ENCODE results near the gene RIPOR2.

RIPOR2 gene

DNA sequence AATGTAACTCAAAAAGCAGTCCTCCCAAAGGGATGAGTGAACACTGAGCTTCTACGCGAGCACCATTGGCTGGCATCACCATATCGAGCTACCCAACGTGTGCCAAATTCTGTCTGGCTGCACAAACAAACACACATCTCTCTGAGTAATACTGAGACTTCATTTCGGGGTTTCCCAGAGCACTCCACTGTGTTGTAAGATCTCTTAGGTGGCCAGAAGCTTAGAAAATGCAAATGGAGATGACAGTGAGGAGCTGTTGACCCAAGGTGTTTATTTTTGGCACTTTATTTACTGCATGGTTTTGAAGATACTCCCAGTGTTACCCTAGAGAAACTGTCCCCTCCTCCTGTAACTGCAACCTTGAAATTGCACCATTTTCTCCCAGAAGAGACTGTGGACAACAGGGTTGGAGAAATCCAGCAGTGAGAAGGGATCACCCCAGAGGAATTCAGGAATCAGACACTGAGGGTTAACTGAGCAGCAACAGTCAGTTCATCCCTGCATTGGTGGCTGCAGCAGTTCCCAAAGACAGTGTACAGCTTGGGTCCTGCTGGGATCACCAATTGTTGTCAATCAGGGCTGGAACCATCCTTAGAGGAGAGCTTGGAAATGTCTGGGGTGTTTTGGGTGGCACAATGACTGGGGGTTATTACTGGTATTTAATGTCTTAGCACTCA, 1.0 kb upstream of the RIPOR2 start:
- H3K27ac Mint-ChIP-seq, result no peak overlapping the region
- no peaks in the 10 kb centered on the region for H3K9me3 Mint-ChIP-seq
- no peak overlapping the region for H3K4me3 Mint-ChIP-seq
- peaks cover 24% of the 10 kb centered on the region for H3K27me3 Mint-ChIP-seq (ENCODE audit: low read depth, poor library complexity)
- TF ChIP-seq, protein P1, sequence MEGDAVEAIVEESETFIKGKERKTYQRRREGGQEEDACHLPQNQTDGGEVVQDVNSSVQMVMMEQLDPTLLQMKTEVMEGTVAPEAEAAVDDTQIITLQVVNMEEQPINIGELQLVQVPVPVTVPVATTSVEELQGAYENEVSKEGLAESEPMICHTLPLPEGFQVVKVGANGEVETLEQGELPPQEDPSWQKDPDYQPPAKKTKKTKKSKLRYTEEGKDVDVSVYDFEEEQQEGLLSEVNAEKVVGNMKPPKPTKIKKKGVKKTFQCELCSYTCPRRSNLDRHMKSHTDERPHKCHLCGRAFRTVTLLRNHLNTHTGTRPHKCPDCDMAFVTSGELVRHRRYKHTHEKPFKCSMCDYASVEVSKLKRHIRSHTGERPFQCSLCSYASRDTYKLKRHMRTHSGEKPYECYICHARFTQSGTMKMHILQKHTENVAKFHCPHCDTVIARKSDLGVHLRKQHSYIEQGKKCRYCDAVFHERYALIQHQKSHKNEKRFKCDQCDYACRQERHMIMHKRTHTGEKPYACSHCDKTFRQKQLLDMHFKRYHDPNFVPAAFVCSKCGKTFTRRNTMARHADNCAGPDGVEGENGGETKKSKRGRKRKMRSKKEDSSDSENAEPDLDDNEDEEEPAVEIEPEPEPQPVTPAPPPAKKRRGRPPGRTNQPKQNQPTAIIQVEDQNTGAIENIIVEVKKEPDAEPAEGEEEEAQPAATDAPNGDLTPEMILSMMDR (IDR thresholded peaks at IDR 0.05), result no peak
- DNase-seq, result no peak
- no peaks in the 10 kb centered on the region for H3K36me3 Mint-ChIP-seq (ENCODE audit: low read depth)
- H3K4me1 Mint-ChIP-seq, result peaks cover 24% of the 10 kb centered on the region

DNA sequence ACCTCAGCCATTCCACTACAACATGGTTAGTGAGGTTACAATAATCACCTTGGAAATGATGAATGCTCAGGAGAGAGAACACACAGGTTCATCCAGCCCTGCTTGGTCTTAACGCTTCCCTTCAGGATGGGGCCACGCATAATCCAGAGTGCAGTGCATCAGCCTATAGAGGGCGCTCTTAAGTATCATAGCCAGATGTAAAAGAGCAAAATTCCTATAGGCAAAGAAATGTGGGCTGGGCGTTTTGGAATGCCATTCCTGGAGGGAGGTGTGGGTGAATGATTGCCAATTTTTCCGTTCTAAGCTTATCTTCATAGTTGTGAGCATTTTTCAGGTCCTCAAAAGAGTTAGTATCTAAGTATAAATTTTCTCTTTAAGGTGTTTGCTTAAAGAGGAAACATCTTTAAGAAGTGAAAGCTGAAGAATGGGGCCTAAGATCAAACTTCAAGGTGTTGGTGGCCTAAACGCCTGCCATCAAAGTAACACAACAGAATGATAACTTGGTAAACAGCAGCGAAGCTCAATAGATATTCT, 1.8 kb downstream of the RIPOR2 start:
- no peaks in the 10 kb centered on the region for H3K9me3 Mint-ChIP-seq
- TF ChIP-seq, protein P1 (IDR thresholded peaks at IDR 0.05), result peak; percentile 48
- H3K4me3 Mint-ChIP-seq, result no peak overlapping the region
- no peaks in the 10 kb centered on the region for H3K36me3 Mint-ChIP-seq (ENCODE audit: low read depth)
- H3K4me1 Mint-ChIP-seq, result peaks cover 50% of the 10 kb centered on the region
- no peak overlapping the region for H3K27ac Mint-ChIP-seq
- peak; percentile 15 for DNase-seq
- H3K27me3 Mint-ChIP-seq (ENCODE audit: low read depth, poor library complexity), result peaks cover 20% of the 10 kb centered on the region

DNA sequence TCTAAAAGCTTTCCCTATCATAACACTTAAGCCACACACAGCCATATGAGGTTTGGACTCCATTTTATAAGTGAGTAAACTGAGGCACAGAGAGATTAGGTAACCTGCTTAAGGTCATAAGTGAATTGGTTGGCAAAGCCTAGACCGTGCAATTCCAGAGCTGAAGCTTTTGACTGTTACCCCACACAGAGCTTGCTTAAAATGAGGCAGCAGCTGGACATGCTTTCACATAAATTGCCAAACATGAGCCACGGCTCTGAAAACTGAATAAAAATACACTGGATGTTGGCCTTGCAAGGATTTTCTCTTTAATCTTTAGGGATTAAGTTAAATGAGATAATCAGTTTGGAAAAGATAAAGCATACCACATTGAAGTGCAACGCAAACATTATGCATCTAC, 2.5 kb downstream of the RIPOR2 start:
- Mint-ChIP-seq H3K4me1 (peaks cover 57% of the 10 kb centered on the region), H3K4me3 (no peak overlapping the region), H3K36me3 (ENCODE audit: low read depth) (no peaks in the 10 kb centered on the region), H3K27ac (no peak overlapping the region), H3K9me3 (no peaks in the 10 kb centered on the region), H3K27me3 (ENCODE audit: low read depth, poor library complexity) (peaks cover 20% of the 10 kb centered on the region)
- no peak for DNase-seq
- TF ChIP-seq, protein P1 (IDR thresholded peaks at IDR 0.05), result no peak

DNA sequence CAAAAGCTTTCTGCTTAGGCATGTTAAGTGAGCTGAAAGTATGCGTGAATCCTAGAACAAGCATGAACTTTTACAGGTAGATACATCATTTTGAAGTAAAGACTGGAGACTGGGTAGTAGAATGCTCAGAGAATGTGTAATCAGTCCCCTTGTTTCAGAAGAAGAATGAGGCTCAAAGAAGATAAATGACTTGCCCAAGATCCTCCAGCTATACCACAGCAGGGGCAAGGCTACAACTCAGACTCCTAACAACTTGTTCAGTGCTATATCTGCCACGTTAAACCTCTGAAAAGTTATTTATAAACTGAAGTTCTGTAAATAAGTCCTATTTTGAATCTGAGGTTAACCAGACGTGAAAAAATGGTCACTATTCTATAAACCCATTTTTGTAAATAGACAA, 2.9 kb downstream of the RIPOR2 start:
- Mint-ChIP-seq H3K27me3 (ENCODE audit: low read depth, poor library complexity) (peaks cover 16% of the 10 kb centered on the region), H3K4me1 (peaks cover 58% of the 10 kb centered on the region), H3K36me3 (ENCODE audit: low read depth) (no peaks in the 10 kb centered on the region), H3K9me3 (no peaks in the 10 kb centered on the region), H3K4me3 (no peak overlapping the region), H3K27ac (no peak overlapping the region)
- no peak for DNase-seq
- TF ChIP-seq, protein P1 (IDR thresholded peaks at IDR 0.05), result no peak

DNA sequence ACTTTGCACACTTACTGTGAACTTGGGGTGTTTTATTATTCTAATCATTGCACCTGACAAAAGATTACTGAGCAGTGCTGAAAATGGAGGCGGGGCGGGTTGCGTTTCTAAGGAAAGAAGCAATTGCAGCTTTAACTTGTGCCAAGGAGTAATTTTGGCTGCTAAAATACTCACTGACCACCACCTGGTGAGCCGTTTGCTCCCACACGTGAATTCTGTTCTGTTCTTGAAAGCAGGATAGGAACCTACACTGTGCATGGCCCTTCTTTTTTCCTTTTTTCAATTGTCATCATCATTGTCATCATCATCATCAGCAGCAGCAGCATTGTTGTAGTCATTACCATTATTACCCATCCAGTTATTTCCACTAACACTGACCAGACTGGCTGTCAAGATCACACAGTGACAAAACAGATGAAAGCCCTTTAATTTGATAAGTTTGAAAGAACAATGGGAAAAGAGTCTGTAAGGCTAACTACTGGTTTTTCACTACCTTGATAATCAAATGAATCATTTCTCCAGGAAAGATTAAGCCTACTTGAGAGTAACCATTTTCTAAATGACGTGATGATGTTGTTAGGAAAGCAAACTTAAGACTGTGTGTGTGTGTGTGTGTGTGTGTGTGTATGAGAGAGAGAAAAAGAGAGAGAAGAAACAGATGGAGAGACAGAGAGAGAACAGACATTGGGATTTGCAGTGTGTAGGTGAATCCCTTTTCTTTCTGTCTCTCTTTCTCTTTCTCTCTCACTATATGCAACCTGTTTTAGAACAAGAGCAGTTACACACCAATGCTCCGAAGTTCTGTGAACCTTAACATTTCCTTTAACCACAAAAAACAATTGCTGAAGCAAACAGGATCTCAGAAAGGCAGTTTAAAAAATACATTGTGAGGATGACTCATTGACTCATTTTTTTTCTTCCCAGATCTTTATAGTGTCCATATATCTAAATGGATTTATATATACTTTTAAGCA, 3.8 kb downstream of the RIPOR2 start:
- peak overlapping the region; percentile 52 for H3K4me3 Mint-ChIP-seq
- H3K27me3 Mint-ChIP-seq (ENCODE audit: low read depth, poor library complexity), result peaks cover 16% of the 10 kb centered on the region
- TF ChIP-seq, protein P1 (IDR thresholded peaks at IDR 0.05), result no peak
- peaks cover 65% of the 10 kb centered on the region for H3K4me1 Mint-ChIP-seq
- peak overlapping the region; percentile 93 for H3K27ac Mint-ChIP-seq
- H3K9me3 Mint-ChIP-seq, result peaks cover 7% of the 10 kb centered on the region
- peaks cover 6% of the 10 kb centered on the region for H3K36me3 Mint-ChIP-seq (ENCODE audit: low read depth)
- DNase-seq, result no peak

All from nephron progenitor cell (in vitro differentiated cells).